ENCODE data around the gene PPP2R5D.

Gene PPP2R5D

GRCh38 chr6:42963855-42964605 lies 20.3 kb upstream of the PPP2R5D start:
- DNase-seq (ENCODE audit: low read depth), result no peak

GRCh38 chr6:42966571-42966970 lies 17.8 kb upstream of the PPP2R5D start:
- DNase-seq (ENCODE audit: low read depth), result no peak

GRCh38 chr6:42967228-42967627 lies 17.1 kb upstream of the PPP2R5D start:
- DNase-seq (ENCODE audit: low read depth), result no peak

GRCh38 chr6:42968126-42968701 lies 16.2 kb upstream of the PPP2R5D start:
- DNase-seq (ENCODE audit: low read depth), result no peak

GRCh38 chr6:42968783-42969182 lies 15.6 kb upstream of the PPP2R5D start:
- DNase-seq (ENCODE audit: low read depth), result no peak

GRCh38 chr6:42969431-42969830 lies 14.9 kb upstream of the PPP2R5D start:
- no peak for DNase-seq (ENCODE audit: low read depth)

GRCh38 chr6:42969934-42970333 lies 14.4 kb upstream of the PPP2R5D start:
- no peak for DNase-seq (ENCODE audit: low read depth)

GRCh38 chr6:42970871-42971612 lies 13.3 kb upstream of the PPP2R5D start:
- DNase-seq (ENCODE audit: low read depth), result no peak

- DNase-seq (ENCODE audit: low read depth), result no peak
Observed at GRCh38 chr6:42971746-42972327, 12.5 kb upstream of the PPP2R5D start.

- no peak for DNase-seq (ENCODE audit: low read depth)
Observed at GRCh38 chr6:42973926-42974325, 10.4 kb upstream of the PPP2R5D start.

- DNase-seq (ENCODE audit: low read depth), result no peak
Observed at GRCh38 chr6:42974919-42975505, 9.4 kb upstream of the PPP2R5D start.

GRCh38 chr6:42978487-42978838 lies 5.9 kb upstream of the PPP2R5D start:
- DNase-seq (ENCODE audit: low read depth), result no peak

GRCh38 chr6:42978839-42979522 lies 5.4 kb upstream of the PPP2R5D start, which contains the start of gene PEX6:
Gene PEX6 (minus strand): TSS chr6:42979181. CDS start chr6:42979150, 31 bp downstream.
- DNase-seq (ENCODE audit: low read depth), result peak; percentile 80

- DNase-seq (ENCODE audit: low read depth), result peak; percentile 18
Observed at GRCh38 chr6:42979523-42980177, 4.7 kb upstream of the PPP2R5D start.

GRCh38 chr6:42981836-42982235 lies 2.5 kb upstream of the PPP2R5D start:
- no peak for DNase-seq (ENCODE audit: low read depth)

GRCh38 chr6:42984924-42985475 lies 630 bp downstream of the PPP2R5D start:
- DNase-seq (ENCODE audit: low read depth), result no peak

GRCh38 chr6:42987533-42988451 lies 3.4 kb downstream of the PPP2R5D start:
- no peak for DNase-seq (ENCODE audit: low read depth)

- peak; percentile 52 for DNase-seq (ENCODE audit: low read depth)
Observed at GRCh38 chr6:42988486-42989020, 4.2 kb downstream of the PPP2R5D start.

- DNase-seq (ENCODE audit: low read depth), result no peak
Observed at GRCh38 chr6:42989923-42990322, 5.6 kb downstream of the PPP2R5D start.

GRCh38 chr6:42993445-42993844 lies 9.1 kb downstream of the PPP2R5D start:
- DNase-seq (ENCODE audit: low read depth), result no peak
